Panc1 (cell line): ENCODE results near the gene IRX1.

ENCODE experiments used
- CTCF ChIP-seq: fragments of 450-650 bp; IDR thresholded peaks from 2 replicates; pipeline ENCODE4 v1.5.1; 2017; ENCODE audit warnings: mild to moderate bottlenecking
- POLR2AphosphoS5 ChIP-seq: IDR thresholded peaks from 2 replicates; pipeline ENCODE4 v1.6.1; 2012; ENCODE audit warnings: mild to moderate bottlenecking, low read depth, low read length, moderate library complexity
- REST ChIP-seq, 2 experiments: IDR thresholded peaks; 2 replicates each; pipeline ENCODE4 v1.6.1; 2011 to 2012; ENCODE audit warnings: low read depth in 2 of 2, control low read depth in 1 of 2, low read length in 1 of 2, mild to moderate bottlenecking in 1 of 2, moderate library complexity in 1 of 2; ENCODE audit not compliant: insufficient read depth in 1 of 2
- SIN3A ChIP-seq: IDR thresholded peaks from 2 replicates; pipeline ENCODE4 v1.6.1; 2012; ENCODE audit warnings: low read depth, mild to moderate bottlenecking, low read length, moderate library complexity, borderline replicate concordance; ENCODE audit not compliant: insufficient read depth
- TCF7L2 ChIP-seq: IDR thresholded peaks from 2 replicates; pipeline ENCODE4 v1.6.1; 2011; ENCODE audit warnings: mild to moderate bottlenecking, low read depth, low read length, inconsistent platforms

GRCh38 chr5:3597167-3598007, 1.8 kb downstream of the IRX1 start:
- TF ChIP-seq CTCF, result no peak
- no peak for TF ChIP-seq POLR2AphosphoS5
- TF ChIP-seq REST (IDR thresholded peaks at IDR 0.05; ENCODE audit: insufficient read depth in 1 of 2, low read depth in 2 of 2, low read length in 1 of 2), result no peak
- TF ChIP-seq TCF7L2, result no peak
- TF ChIP-seq SIN3A, result no peak
